Measurements from ENCODE around the gene CARM1.

GRCh38 chr19:10919352-10920287 lies 48.3 kb downstream of the CARM1 start:
- TF ChIP-seq CTCF (IDR thresholded peaks at IDR 0.05) (no peak), POLR2A (IDR thresholded peaks at IDR 0.05) (no peak)
